Measurements from ENCODE around the gene DCC. TPM values are rescaled to one million over a fixed set of nuclear protein-coding genes. Genes with fewer than 3 reads are reported as not detected.

DCC gene
- total and polyA plus RNA-seq, 9 of the 15 experiments (the other 6 are each of a cell fraction or from before 2014, with no cell fraction given): not detected

- TF ChIP-seq ZNF263 (CRISPR knock-in tag; IDR thresholded peaks at IDR 0.05; ENCODE audit: borderline replicate concordance) (no peak), ZNF639 (CRISPR knock-in tag; conservative IDR thresholded peaks at IDR 0.05 in 1 of 2, IDR thresholded peaks at IDR 0.05 in 1 of 2) (no peak), SMARCE1 (IDR thresholded peaks at IDR 0.05) (no peak), ZNF75A (CRISPR knock-in tag; IDR thresholded peaks at IDR 0.05) (no peak)
Observed at GRCh38 chr18:52442686-52443085, 102.7 kb downstream of the DCC start (continued).

- intact Hi-C loops (cut with micrococcal nuclease) (no loop called here), in situ Hi-C loops (cut with MboI) (no loop called here)
- TF ChIP-seq CTCF (IDR thresholded peaks at IDR 0.05 in 2 of 3, conservative IDR thresholded peaks at IDR 0.05 in 1 of 3; ENCODE audit: insufficient read depth in 2 of 3, low read depth in 1 of 3, low read length in 3 of 3) (no peak), MYNN (IDR thresholded peaks at IDR 0.05) (no peak), MYNN (CRISPR knock-in tag; IDR thresholded peaks at IDR 0.05) (no peak), HDAC6 (IDR thresholded peaks at IDR 0.05; ENCODE audit: low read depth, low read length) (no peak), CCAR2 (IDR thresholded peaks at IDR 0.05; ENCODE audit: low read depth, low read length) (no peak), KLF16 (IDR thresholded peaks at IDR 0.05) (no peak)
- no peaks in the 10 kb centered on the region for H3K79me2 ChIP-seq (ENCODE audit: control insufficient read depth, insufficient read depth, low read length)
- H3K4me3 ChIP-seq: no peak overlapping the region
- H3K9me3 ChIP-seq (replicated peaks; ENCODE audit: control insufficient read depth, insufficient read depth, low read depth, low read length): no peaks in the 10 kb centered on the region
- H2AFZ ChIP-seq (ENCODE audit: low read depth, low read length): no peak overlapping the region
- FAIRE-seq: no peak
- H3K4me1 ChIP-seq (replicated peaks in 1 of 2; ENCODE audit: control insufficient read depth in 2 of 2, insufficient read depth in 2 of 2, low read length in 2 of 2): no peaks in the 10 kb centered on the region
- no peaks in the 10 kb centered on the region for H3K27me3 ChIP-seq (ENCODE audit: control insufficient read depth in 2 of 2, insufficient read depth in 2 of 2, low read length in 2 of 2)
- H4K20me1 ChIP-seq (replicated peaks; ENCODE audit: control insufficient read depth, insufficient read depth, low read length): no peaks in the 10 kb centered on the region
- WGBS (ENCODE audit: insufficient coverage, low coverage, missing lambda C conversion rate): 6% methylated on average over 2 of the region's 4 CpGs
- ATAC-seq: no peak
- H3K27ac ChIP-seq (ENCODE audit: extremely low read depth, low read depth, low read length): no peak overlapping the region
- BruUV-seq (replicated peaks): no TSS peak
- DNase-seq (ENCODE audit: extremely low read depth in 1 of 4, low spot score in 3 of 4): no peak
- H3K4me2 ChIP-seq (ENCODE audit: insufficient read depth, low read length): no peak overlapping the region
- no peak overlapping the region for H3K9ac ChIP-seq (ENCODE audit: insufficient read depth in 1 of 2, low read depth in 2 of 2, low read length in 2 of 2)
- ChIA-PET CTCF (ENCODE audit: low intra/inter-chr PET ratio) (no interaction called here), POLR2A (no interaction called here)
- H3K9me1 ChIP-seq (ENCODE audit: control insufficient read depth, insufficient read depth, low read length): no peaks in the 10 kb centered on the region
- H3K36me3 ChIP-seq (ENCODE audit: control insufficient read depth, insufficient read depth, low read length): no peaks in the 10 kb centered on the region
Observed at GRCh38 chr18:52451256-52451655, 111.3 kb downstream of the DCC start.

Data from K562 (cell line).